ENCODE measurements around the gene DHRS4L2. TPM values are rescaled to one million over a fixed set of nuclear protein-coding genes. Genes with fewer than 3 reads are reported as not detected.

DHRS4L2 gene
- total and polyA plus RNA-seq, 2 donors from 2014 or later, result 20.7 to 463 TPM

GRCh38 chr14:24054646-24055045, 65.9 kb downstream of the DHRS4L2 start:
- FAIRE-seq (no peak), DNase-seq (peak in 1 of 5 donors; percentile 37)
- TF ChIP-seq, protein P1, sequence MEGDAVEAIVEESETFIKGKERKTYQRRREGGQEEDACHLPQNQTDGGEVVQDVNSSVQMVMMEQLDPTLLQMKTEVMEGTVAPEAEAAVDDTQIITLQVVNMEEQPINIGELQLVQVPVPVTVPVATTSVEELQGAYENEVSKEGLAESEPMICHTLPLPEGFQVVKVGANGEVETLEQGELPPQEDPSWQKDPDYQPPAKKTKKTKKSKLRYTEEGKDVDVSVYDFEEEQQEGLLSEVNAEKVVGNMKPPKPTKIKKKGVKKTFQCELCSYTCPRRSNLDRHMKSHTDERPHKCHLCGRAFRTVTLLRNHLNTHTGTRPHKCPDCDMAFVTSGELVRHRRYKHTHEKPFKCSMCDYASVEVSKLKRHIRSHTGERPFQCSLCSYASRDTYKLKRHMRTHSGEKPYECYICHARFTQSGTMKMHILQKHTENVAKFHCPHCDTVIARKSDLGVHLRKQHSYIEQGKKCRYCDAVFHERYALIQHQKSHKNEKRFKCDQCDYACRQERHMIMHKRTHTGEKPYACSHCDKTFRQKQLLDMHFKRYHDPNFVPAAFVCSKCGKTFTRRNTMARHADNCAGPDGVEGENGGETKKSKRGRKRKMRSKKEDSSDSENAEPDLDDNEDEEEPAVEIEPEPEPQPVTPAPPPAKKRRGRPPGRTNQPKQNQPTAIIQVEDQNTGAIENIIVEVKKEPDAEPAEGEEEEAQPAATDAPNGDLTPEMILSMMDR (IDR thresholded peaks at IDR 0.05; ENCODE audit: borderline replicate concordance, extremely low read depth, insufficient read depth), result no peak
- Histone ChIP-seq H3K36me3 (ENCODE audit: control insufficient read depth in 2 of 3, insufficient read depth in 3 of 3, low read length in 3 of 3) (no peaks in the 10 kb centered on the region), H3K9ac (ENCODE audit: low read length in 3 of 3) (no peak overlapping the region), H3K27ac (ENCODE audit: low read depth in 2 of 2, low read length in 2 of 2) (no peak overlapping the region), H3K27me3 (ENCODE audit: control insufficient read depth, insufficient read depth, low read length) (no peaks in the 10 kb centered on the region), H3K4me1 (ENCODE audit: control insufficient read depth in 2 of 3, insufficient read depth in 2 of 3, low read depth in 1 of 3, low read length in 3 of 3) (peaks cover 0 to 9% (median 3%) of the 10 kb centered on the region in 3 donors), H3K4me3 (ENCODE audit: low read length in 3 of 3) (no peak overlapping the region), H3K9me3 (ENCODE audit: control insufficient read depth in 2 of 3, insufficient read depth in 1 of 3, low read length in 3 of 3) (no peaks in the 10 kb centered on the region)
- intact Hi-C loops (cut with DNase I), result no loop called here

Other genes with a start within 250 kb of the DHRS4L2 start
- 23.4 TPM for gene DHRS4, start 35.2 kb upstream of the DHRS4L2 start, total RNA-seq
- 247 TPM for gene DHRS4, start 35.2 kb upstream of the DHRS4L2 start, polyA plus RNA-seq (ENCODE audit: insufficient read depth, low read depth, low replicate concordance)
- gene CARMIL3, start 63.1 kb downstream of the DHRS4L2 start, total RNA-seq, result 1.4 TPM
- 1.5 TPM for gene CARMIL3, start 63.1 kb downstream of the DHRS4L2 start, polyA plus RNA-seq (ENCODE audit: insufficient read depth, low read depth, low replicate concordance)
- gene CPNE6, start 82.6 kb downstream of the DHRS4L2 start, total RNA-seq, result 0.19 TPM
- gene CPNE6, start 82.6 kb downstream of the DHRS4L2 start, polyA plus RNA-seq (ENCODE audit: insufficient read depth, low read depth, low replicate concordance), result 3.4 TPM
- 36.1 TPM for gene PCK2, start 105.4 kb downstream of the DHRS4L2 start, total RNA-seq
- 140 TPM for gene PCK2, start 105.4 kb downstream of the DHRS4L2 start, polyA plus RNA-seq (ENCODE audit: insufficient read depth, low read depth, low replicate concordance)
- 81.1 TPM for gene DCAF11, start 125.8 kb downstream of the DHRS4L2 start, total RNA-seq
- gene DCAF11, start 125.8 kb downstream of the DHRS4L2 start, polyA plus RNA-seq (ENCODE audit: insufficient read depth, low read depth, low replicate concordance), result 69.4 TPM
- 4.9 TPM for gene NRL, start 126.0 kb downstream of the DHRS4L2 start, total RNA-seq
- 5.5 TPM for gene NRL, start 126.0 kb downstream of the DHRS4L2 start, polyA plus RNA-seq (ENCODE audit: insufficient read depth, low read depth, low replicate concordance)
- 1.3 TPM for gene FITM1, start 141.7 kb downstream of the DHRS4L2 start, total RNA-seq
- 1.2 TPM for gene FITM1, start 141.7 kb downstream of the DHRS4L2 start, polyA plus RNA-seq (ENCODE audit: insufficient read depth, low read depth, low replicate concordance)
- 244 TPM for gene PSME1, start 147.3 kb downstream of the DHRS4L2 start, total RNA-seq
- 333 TPM for gene PSME1, start 147.3 kb downstream of the DHRS4L2 start, polyA plus RNA-seq (ENCODE audit: insufficient read depth, low read depth, low replicate concordance)
- 22.1 TPM for gene EMC9, start 152.7 kb downstream of the DHRS4L2 start, total RNA-seq
- gene EMC9, start 152.7 kb downstream of the DHRS4L2 start, polyA plus RNA-seq (ENCODE audit: insufficient read depth, low read depth, low replicate concordance), result 62.5 TPM
- 148 TPM for gene PSME2, start 157.7 kb downstream of the DHRS4L2 start, total RNA-seq
- gene PSME2, start 157.7 kb downstream of the DHRS4L2 start, polyA plus RNA-seq (ENCODE audit: insufficient read depth, low read depth, low replicate concordance), result 289 TPM
- gene RNF31, start 158.6 kb downstream of the DHRS4L2 start, total RNA-seq, result 69.0 TPM
- gene RNF31, start 158.6 kb downstream of the DHRS4L2 start, polyA plus RNA-seq (ENCODE audit: insufficient read depth, low read depth, low replicate concordance), result 64.0 TPM
- 141 TPM for gene IRF9, start 172.3 kb downstream of the DHRS4L2 start, total RNA-seq
- gene IRF9, start 172.3 kb downstream of the DHRS4L2 start, polyA plus RNA-seq (ENCODE audit: insufficient read depth, low read depth, low replicate concordance), result 88.9 TPM
- 39.9 TPM for gene REC8, start 183.2 kb downstream of the DHRS4L2 start, total RNA-seq
- gene REC8, start 183.2 kb downstream of the DHRS4L2 start, polyA plus RNA-seq (ENCODE audit: insufficient read depth, low read depth, low replicate concordance), result 51.4 TPM
- gene IPO4, start 199.9 kb downstream of the DHRS4L2 start, total RNA-seq, result 49.5 TPM
- 22.2 TPM for gene IPO4, start 199.9 kb downstream of the DHRS4L2 start, polyA plus RNA-seq (ENCODE audit: insufficient read depth, low read depth, low replicate concordance)
- 83.6 TPM for gene TM9SF1, start 206.5 kb downstream of the DHRS4L2 start, total RNA-seq
- gene TM9SF1, start 206.5 kb downstream of the DHRS4L2 start, polyA plus RNA-seq (ENCODE audit: insufficient read depth, low read depth, low replicate concordance), result 41.1 TPM
- 0.38 TPM for gene TSSK4, start 216.8 kb downstream of the DHRS4L2 start, total RNA-seq
- gene TSSK4, start 216.8 kb downstream of the DHRS4L2 start, polyA plus RNA-seq (ENCODE audit: insufficient read depth, low read depth, low replicate concordance), result not detected
- 65.1 TPM for gene CHMP4A, start 224.6 kb downstream of the DHRS4L2 start, total RNA-seq
- gene CHMP4A, start 224.6 kb downstream of the DHRS4L2 start, polyA plus RNA-seq (ENCODE audit: insufficient read depth, low read depth, low replicate concordance), result 72.2 TPM
- gene MDP1, start 227.1 kb downstream of the DHRS4L2 start, total RNA-seq, result 22.8 TPM
- 55.4 TPM for gene MDP1, start 227.1 kb downstream of the DHRS4L2 start, polyA plus RNA-seq (ENCODE audit: insufficient read depth, low read depth, low replicate concordance)
- gene NEDD8, start 243.4 kb downstream of the DHRS4L2 start, total RNA-seq, result 145 TPM
- 439 TPM for gene NEDD8, start 243.4 kb downstream of the DHRS4L2 start, polyA plus RNA-seq (ENCODE audit: insufficient read depth, low read depth, low replicate concordance)
- gene GMPR2, start 244.0 kb downstream of the DHRS4L2 start, total RNA-seq, result 75.0 TPM
- gene GMPR2, start 244.0 kb downstream of the DHRS4L2 start, polyA plus RNA-seq (ENCODE audit: insufficient read depth, low read depth, low replicate concordance), result 92.5 TPM